Right lobe of liver (tissue), 4 donors: Measurements from ENCODE around the gene CAMTA1.

Experiments
- CTCF ChIP-seq, 4 donors: fragments of 200-600 bp in 3 of 4; fragments of 450-650 bp in 1 of 4; IDR thresholded peaks; one replicate each; pipeline versions ENCODE4 v1.5.1 to v1.8.0; 2016 to 2022; ENCODE audit warnings: antibody characterized with exemption in 4 of 4, mild to moderate bottlenecking in 2 of 4
- POLR2A ChIP-seq: fragments of 450-650 bp; IDR thresholded peaks from one replicate; pipeline ENCODE4 v1.6.1; 2017; ENCODE audit warnings: antibody characterized with exemption, mild to moderate bottlenecking
- donor health status: DM: no; HTN: no; CAD: no.
- donor health status: DM: no; HTN: no; CAD: no.
- donor health status: DM: no; HTN: yes; CAD: no.

DNA sequence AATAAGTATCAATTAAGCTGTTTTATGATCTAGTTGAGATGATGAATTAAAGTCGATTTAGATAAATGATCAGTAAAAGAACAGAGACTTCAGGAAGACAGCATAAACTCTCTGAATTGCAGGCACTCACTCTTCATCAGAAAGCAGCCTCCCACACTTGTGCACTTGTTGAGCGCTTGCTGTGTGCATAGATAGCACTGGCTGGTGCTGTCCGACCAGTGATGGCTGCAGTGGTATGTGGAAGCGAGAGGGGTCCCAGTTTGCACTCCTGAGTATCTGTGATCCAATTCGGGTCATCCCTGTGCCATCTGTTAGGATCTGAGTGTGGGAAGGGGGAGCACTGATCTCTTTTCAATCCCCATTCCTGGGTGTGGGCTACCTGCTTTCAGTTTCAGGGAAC is 137.8 kb downstream of the CAMTA1 start:
- TF ChIP-seq CTCF (IDR thresholded peaks at IDR 0.05), result no peak
- no peak for TF ChIP-seq POLR2A
